PC-9 (cell line): ENCODE data around the gene ZFAND3. TPM values are rescaled to one million over a fixed set of nuclear protein-coding genes. Genes with fewer than 3 reads are reported as not detected.
"Not testable (repeated sequence)": the region's sequence is repeated elsewhere in the genome, so short reads cannot be mapped to it uniquely, and the experiment has no call there.

ENCODE experiments used
- BruUV-seq: library from RNA; stranded (reverse); fragments of 400-500 nt; replicated peaks from 2 replicates; lab custom pipeline; 2021; lab: Mats Ljungman, UMichigan
- CTCF ChIA-PET: fragments of 300-600 bp; sonication (Branson Sonifier 250); formaldehyde crosslinking; loops from one replicate; lab custom pipeline; 2022; ENCODE audit warnings: antibody characterized with exemption; lab: Charles Lee
- POLR2A ChIA-PET: fragments of 300-600 bp; sonication (Branson Sonifier 250); formaldehyde crosslinking; loops from one replicate; lab custom pipeline; 2022; ENCODE audit warnings: antibody characterized with exemption; ENCODE audit not compliant: unreplicated experiment; lab: Charles Lee
- DNase-seq, 2 experiments: peaks; one replicate each; pipeline versions ENCODE4 v3.0.0 to v3.0.0-alpha.2; 2015 to 2022; ENCODE audit warnings: mixed read lengths in 1 of 2
- H2AFZ ChIP-seq: fragments of 200-600 bp; sonication (generic); 2 replicates; pipeline ENCODE4 v1.8.1; 2017; ENCODE audit warnings: antibody characterized with exemption
- H3F3A ChIP-seq: fragments of 200-600 bp; sonication (generic); 2 replicates; pipeline ENCODE4 v1.8.1; 2017; ENCODE audit warnings: antibody characterized with exemption, mild to moderate bottlenecking, low read depth; ENCODE audit not compliant: insufficient read depth
- H3K27ac ChIP-seq: fragments of 200-600 bp; sonication (generic); 2 replicates; pipeline ENCODE4 v1.6.1; 2016; ENCODE audit warnings: mixed run types
- H3K27me3 ChIP-seq: fragments of 200-600 bp; sonication (generic); 2 replicates; pipeline ENCODE4 v1.6.1; 2016; ENCODE audit warnings: low read depth, mixed run types; ENCODE audit not compliant: insufficient read depth
- H3K36me3 ChIP-seq: fragments of 200-600 bp; sonication (generic); 2 replicates; pipeline ENCODE4 v1.6.1; 2016; ENCODE audit warnings: low read depth, mixed run types
- H3K4me1 ChIP-seq: fragments of 200-600 bp; sonication (generic); replicated peaks from 2 replicates; pipeline ENCODE4 v1.6.1; 2016; ENCODE audit warnings: mixed run types; ENCODE audit not compliant: insufficient read depth
- H3K4me2 ChIP-seq: fragments of 200-600 bp; sonication (generic); 2 replicates; pipeline ENCODE4 v1.6.1; 2017; ENCODE audit warnings: mixed run types
- H3K4me3 ChIP-seq: fragments of 200-600 bp; sonication (generic); 2 replicates; pipeline ENCODE4 v1.6.1; 2016; ENCODE audit warnings: mixed run types
- H3K79me2 ChIP-seq: fragments of 200-600 bp; sonication (generic); 2 replicates; pipeline ENCODE4 v1.6.1; 2017; ENCODE audit warnings: low read depth, mixed run types
- H3K9me2 ChIP-seq: fragments of 200-600 bp; sonication (generic); 2 replicates; pipeline ENCODE4 v1.8.1; 2017; ENCODE audit warnings: mild to moderate bottlenecking; ENCODE audit not compliant: insufficient read depth
- H3K9me3 ChIP-seq: fragments of 200-600 bp; sonication (generic); 2 replicates; pipeline ENCODE4 v1.8.1; 2016; ENCODE audit warnings: low read depth; ENCODE audit not compliant: insufficient read depth
- H4K20me1 ChIP-seq: fragments of 200-600 bp; sonication (generic); 2 replicates; pipeline ENCODE4 v1.8.1; 2017; ENCODE audit not compliant: insufficient read depth
- EZH2 ChIP-seq: fragments of 200-600 bp; sonication (generic); IDR thresholded peaks from 2 replicates; pipeline ENCODE4 v1.8.0; 2017; ENCODE audit warnings: antibody characterized with exemption, low read depth
- intact Hi-C: fragments of 100-400 bp; cut with micrococcal nuclease; formaldehyde crosslinking; loops from one replicate; pipeline ENCODE4 v1.10.0; 2022; ENCODE audit not compliant: unreplicated experiment
- total RNA-seq: library from RNA; stranded (reverse); gene quantifications from 2 replicates; pipeline ENCODE4 v1.2.3, GENCODE V29; 2021
- TF ChIP-seq, protein P1 (sequence below): fragments of 200-600 bp; sonication (generic); conservative IDR thresholded peaks from 2 replicates; pipeline ENCODE4 v1.6.1; 2017; ENCODE audit warnings: mixed run types, antibody characterized with exemption, mild to moderate bottlenecking, moderate library complexity

The ZFAND3 gene
- total RNA-seq, 1 experiment from 2014 or later: 46.8 TPM

DNA sequence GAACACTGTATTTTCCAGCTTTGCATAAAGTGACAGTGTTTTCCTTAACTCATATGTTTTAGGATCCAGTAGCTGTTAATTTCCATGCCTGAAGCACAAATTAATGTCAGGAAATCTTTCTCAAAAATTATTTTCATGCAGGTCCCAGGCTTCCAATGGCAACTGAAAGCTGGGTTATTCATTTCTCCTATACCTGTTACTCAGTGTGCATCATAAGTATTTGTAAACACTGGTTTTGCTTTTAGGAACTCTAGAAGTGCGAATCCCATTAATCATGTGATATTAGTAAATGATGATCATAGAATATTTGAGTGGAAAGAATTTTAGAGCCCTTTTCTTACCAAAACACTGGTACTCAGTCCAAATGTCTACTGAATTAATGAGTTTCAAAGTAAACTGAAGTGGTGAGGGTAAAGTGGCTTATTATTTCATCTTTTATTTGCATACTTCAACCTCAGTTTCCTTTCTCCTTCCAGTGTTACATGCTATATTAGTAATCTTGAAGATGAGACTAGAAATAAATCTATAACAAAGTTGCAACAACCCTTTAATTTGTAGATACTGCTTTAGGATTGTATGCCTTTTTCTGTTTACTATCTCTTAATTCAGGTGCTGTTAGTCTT is 124.0 kb downstream of the ZFAND3 start:
- Histone ChIP-seq H2AFZ (no peak overlapping the region), H3K9me3 (no peaks in the 10 kb centered on the region), H3K4me2 (no peak overlapping the region), H3K36me3 (no peaks in the 10 kb centered on the region), H3K27ac (no peak overlapping the region), H3F3A (peaks cover 1% of the 10 kb centered on the region; the same call in 1 of the 2 replicates), H3K9me2 (no peaks in the 10 kb centered on the region; the same call in 1 of the 2 replicates), H3K4me1 (no peaks in the 10 kb centered on the region), H4K20me1 (peaks cover 48% of the 10 kb centered on the region), H3K4me3 (no peak overlapping the region), H3K27me3 (no peaks in the 10 kb centered on the region), H3K79me2 (peaks cover 25% of the 10 kb centered on the region)
- DNase-seq: no peak
- POLR2A ChIA-PET: no interaction called here
- CTCF ChIA-PET: no interaction called here
- no peak for TF ChIP-seq EZH2
- intact Hi-C loops: no loop called here
- no TSS peak for BruUV-seq

DNA sequence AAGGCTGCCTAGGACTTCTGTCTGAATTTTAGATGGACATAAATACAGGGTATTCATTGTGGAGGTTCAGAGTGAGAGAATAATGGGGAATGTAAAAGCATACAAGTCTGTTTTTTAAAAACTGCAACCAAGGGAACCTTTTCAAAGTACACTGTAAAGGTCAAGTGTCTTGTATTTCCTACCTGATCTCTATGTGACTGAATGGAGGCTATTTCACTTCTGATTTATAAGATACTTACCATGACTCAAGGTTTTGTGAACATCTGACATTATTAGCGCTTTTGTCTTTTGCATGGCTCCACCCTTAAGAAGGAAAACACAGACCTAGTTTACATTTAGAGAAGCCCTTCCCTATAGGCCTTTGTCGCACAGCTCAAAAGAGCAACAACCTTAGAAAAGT is 126.5 kb downstream of the ZFAND3 start:
- Histone ChIP-seq H3K4me1 (no peaks in the 10 kb centered on the region), H4K20me1 (peaks cover 47% of the 10 kb centered on the region), H3K79me2 (peaks cover 46% of the 10 kb centered on the region), H3K4me3 (no peak overlapping the region), H3K9me2 (no peaks in the 10 kb centered on the region; the same call in 1 of the 2 replicates), H3K9me3 (no peaks in the 10 kb centered on the region), H3K27ac (no peak overlapping the region), H3K27me3 (no peaks in the 10 kb centered on the region), H3K4me2 (no peak overlapping the region), H2AFZ (no peak overlapping the region), H3K36me3 (no peaks in the 10 kb centered on the region), H3F3A (no peaks in the 10 kb centered on the region; the same call in 1 of the 2 replicates)
- POLR2A ChIA-PET: no interaction called here
- BruUV-seq: no TSS peak
- no peak for DNase-seq
- intact Hi-C loops: no loop called here
- TF ChIP-seq, protein P1, sequence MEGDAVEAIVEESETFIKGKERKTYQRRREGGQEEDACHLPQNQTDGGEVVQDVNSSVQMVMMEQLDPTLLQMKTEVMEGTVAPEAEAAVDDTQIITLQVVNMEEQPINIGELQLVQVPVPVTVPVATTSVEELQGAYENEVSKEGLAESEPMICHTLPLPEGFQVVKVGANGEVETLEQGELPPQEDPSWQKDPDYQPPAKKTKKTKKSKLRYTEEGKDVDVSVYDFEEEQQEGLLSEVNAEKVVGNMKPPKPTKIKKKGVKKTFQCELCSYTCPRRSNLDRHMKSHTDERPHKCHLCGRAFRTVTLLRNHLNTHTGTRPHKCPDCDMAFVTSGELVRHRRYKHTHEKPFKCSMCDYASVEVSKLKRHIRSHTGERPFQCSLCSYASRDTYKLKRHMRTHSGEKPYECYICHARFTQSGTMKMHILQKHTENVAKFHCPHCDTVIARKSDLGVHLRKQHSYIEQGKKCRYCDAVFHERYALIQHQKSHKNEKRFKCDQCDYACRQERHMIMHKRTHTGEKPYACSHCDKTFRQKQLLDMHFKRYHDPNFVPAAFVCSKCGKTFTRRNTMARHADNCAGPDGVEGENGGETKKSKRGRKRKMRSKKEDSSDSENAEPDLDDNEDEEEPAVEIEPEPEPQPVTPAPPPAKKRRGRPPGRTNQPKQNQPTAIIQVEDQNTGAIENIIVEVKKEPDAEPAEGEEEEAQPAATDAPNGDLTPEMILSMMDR: no peak
- no peak for TF ChIP-seq EZH2
- CTCF ChIA-PET: no interaction called here

DNA sequence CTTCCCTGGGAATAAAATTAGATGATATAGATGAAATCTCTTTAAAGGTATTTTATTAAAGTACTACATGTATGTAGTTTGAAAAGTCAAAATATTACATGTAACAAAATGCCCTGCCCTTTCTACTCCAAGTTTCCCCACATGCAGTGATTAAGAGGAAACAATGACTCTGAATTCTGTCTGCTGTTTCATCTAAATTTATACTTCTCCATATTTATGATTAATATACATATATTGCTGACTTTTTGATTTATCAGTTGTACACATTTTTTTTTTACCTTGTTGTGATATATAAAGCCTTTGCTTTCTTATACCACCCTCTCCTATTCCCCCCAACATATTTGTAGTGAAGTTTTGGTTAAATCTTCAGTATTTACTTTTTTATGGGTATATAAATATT is 127.9 kb downstream of the ZFAND3 start:
- Histone ChIP-seq H3K9me2 (no peaks in the 10 kb centered on the region), H3K9me3 (no peaks in the 10 kb centered on the region), H3K4me2 (no peak overlapping the region), H3F3A (no peaks in the 10 kb centered on the region; the same call in 1 of the 2 replicates), H3K27me3 (no peaks in the 10 kb centered on the region), H2AFZ (no peak overlapping the region), H3K4me3 (no peak overlapping the region), H3K79me2 (peaks cover 60% of the 10 kb centered on the region), H3K27ac (no peak overlapping the region), H4K20me1 (peaks cover 52% of the 10 kb centered on the region), H3K4me1 (no peaks in the 10 kb centered on the region), H3K36me3 (no peaks in the 10 kb centered on the region)
- CTCF ChIA-PET: no interaction called here
- POLR2A ChIA-PET: no interaction called here
- no peak for DNase-seq
- intact Hi-C loops: no loop called here
- BruUV-seq: no TSS peak
- TF ChIP-seq, protein P1: no peak
- no peak for TF ChIP-seq EZH2

DNA sequence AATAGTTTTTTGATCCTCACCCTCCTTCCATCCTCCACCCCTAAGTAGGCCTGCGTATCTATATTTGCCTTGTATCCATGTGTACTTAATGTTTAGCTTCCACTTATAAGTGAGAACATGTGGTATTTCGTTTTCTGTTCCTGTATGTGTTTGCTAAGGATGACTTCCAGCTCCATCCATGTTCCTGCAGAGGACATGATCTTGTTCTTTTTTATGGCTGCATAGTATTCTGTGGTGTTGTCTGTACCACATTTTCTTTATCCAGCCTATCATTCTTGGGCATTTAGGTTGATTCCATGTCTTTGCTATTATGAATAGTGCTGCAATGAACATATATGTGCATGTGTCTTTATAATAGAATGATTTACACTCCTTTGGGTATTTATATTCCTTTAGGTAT is 129.1 kb downstream of the ZFAND3 start:
- DNase-seq, POLR2A ChIA-PET, intact Hi-C loops, BruUV-seq, H3K9me2 ChIP-seq, H3K27me3 ChIP-seq, H3K27ac ChIP-seq, H3K4me1 ChIP-seq, H3K9me3 ChIP-seq, H3K4me3 ChIP-seq, H2AFZ ChIP-seq, H3K4me2 ChIP-seq, H3K36me3 ChIP-seq, CTCF ChIA-PET, H3F3A ChIP-seq: not testable (repeated sequence)
- Histone ChIP-seq H4K20me1 (peaks cover 63% of the 10 kb centered on the region), H3K79me2 (peaks cover 71% of the 10 kb centered on the region)
